ENCODE data around the gene MOK.
"Not testable (repeated sequence)": the region's sequence is repeated elsewhere in the genome, so short reads cannot be mapped to it uniquely, and the experiment has no call there.

The MOK gene

DNA sequence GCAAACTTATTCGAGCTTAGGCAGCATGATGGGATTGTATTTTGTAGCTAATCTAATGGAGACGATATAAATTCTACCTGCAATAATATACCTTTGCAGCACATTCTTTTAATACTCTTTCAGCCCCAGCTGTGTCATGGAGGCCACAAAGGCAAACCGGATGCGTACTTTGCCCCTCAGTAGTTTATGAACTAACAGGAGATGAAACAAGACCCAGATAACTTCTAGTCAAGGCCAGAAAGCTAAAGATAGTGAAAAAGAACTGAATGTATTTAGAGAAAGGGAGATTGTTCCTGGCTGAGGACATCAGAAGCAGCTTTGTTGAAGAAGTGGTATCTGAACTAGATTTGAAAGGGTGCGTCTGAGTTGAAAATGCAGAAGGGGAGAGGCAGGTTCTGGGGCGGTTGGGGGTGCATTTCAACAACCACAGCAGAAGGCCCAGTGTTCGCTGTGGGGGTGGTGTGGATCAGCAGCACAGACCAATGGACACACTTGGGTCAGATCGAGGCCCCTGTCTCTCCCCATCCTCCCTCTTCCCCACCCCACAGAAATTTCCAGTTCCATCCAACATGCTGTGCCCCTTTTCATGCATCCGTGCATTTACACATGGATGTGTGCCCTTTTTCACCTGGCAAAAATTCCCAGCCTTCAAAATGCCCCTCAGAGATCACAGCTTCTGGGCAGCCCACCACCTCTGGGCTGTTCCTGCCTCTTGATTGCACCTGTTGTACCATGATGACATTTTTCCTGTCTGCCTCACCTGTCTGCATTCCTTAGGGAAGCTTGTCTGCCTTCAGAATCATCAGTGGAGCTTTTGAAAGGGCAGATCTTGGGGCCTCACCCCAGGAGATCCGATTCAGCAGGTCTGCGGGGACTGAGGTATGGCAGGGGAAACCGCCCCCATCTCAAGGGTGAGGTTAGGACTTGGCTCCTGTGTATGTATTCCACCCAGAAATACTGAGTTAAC is 16.8 kb upstream of the MOK start:
- DNase-seq (ENCODE audit: low spot score), result no peak

DNA sequence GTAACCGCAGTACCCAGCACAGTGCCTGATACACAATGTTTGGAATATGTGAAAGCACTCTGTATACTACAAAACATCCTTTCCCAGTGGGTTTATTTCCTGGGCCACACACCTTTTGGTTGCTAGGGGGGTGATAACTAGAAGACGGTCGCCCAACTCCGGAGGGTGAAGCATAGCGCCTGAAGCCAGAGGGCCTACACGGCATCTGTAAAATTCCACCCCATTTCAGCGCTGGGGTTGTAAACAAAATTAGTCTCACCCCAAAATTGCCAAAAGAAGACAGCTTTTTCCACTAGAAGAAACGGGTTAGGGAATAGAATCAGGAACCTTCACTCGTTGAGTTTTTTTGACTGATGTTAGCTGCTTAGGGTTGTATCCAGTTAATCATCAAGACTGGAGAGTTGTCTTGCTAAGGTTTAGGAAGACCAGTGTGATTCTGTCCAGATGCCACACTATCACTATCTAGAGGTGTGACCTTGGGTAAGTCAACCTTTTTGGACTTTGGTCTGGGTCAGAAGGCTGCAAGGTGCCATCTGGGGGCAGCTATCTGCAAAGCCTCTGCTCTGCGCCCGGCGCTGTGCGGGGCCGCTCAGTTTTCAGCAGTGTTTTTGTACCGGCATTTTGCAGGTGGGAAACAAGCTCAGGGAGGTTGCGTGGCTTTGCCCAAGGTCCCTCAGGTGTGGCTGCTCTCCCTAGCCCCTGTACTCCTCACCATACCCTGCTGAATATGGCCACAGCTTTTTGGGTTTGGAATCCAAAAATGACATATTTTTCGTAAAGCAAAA is 15.9 kb upstream of the MOK start:
- DNase-seq (ENCODE audit: low spot score), result no peak

DNA sequence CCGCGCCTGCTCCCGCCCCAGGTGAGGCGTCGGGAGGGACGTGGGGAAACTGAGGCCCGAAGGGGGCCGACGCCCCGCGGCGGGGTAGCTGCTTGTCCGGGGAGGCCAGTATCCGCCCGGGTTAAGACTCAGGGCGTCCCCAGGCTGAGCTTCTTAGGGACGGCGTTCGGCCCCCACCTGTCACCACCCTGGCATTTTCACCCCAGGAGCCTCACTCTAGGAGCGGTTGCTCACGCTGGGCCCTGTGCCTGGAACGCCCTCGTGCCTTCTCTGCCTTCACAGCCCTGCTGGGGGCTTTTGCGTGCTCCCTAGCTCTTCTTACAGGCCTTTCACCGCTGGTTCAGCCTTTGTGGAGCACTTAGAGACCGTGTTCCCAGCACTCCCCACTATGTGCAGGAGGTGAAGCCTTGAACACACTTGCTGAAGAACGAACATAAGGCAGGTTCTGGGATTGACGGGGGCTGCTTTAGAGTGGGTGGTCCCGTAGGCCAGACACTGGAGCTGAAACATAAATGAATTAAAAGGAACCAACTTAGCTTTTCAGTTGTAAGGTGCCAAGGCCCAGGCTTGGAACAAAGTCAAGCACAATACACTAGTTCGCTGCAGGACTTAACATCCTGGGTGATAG is 15.2 kb upstream of the MOK start:
- DNase-seq (ENCODE audit: low spot score), result peak; percentile 56

DNA sequence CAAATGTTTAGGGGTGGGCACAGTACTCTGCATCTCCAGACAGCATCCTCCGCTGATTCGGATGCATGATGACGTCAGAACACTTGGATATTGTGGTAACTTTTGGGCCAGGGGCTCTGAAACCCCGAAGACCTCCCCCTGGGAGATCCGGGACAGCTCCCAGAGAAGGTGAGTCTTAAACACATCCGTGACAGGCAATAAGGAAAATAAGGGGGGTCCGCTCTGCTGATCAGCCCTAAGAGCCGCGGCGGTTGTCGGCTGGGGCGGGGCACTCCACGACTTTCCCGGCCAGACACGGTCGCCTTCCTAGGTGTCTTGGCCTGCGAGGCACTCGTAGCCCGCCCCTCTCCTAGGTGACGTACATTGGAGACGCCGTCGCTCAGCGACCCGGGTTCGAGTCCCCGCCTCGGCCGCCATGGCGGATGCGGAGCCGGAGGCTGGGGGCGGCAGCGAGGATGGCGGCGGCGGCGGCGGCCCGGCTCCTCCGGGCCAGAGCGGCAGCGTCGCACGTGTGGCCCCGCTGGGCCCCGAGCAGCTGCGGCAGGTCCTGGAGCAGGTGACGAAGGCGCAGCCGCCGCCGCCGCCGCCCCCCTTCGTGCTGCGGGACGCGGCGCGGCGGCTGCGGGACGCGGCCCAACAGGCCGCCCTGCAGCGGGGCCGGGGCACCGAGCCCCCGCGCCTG is 14.5 kb upstream of the MOK start, which contains the start of gene ZNF839:
TSS of gene ZNF839 (plus strand) at position 396 of the 682 bp plus-strand sequence. CDS start at position 416, 20 bp downstream.
- peak; percentile 94 for DNase-seq (ENCODE audit: low spot score)

DNA sequence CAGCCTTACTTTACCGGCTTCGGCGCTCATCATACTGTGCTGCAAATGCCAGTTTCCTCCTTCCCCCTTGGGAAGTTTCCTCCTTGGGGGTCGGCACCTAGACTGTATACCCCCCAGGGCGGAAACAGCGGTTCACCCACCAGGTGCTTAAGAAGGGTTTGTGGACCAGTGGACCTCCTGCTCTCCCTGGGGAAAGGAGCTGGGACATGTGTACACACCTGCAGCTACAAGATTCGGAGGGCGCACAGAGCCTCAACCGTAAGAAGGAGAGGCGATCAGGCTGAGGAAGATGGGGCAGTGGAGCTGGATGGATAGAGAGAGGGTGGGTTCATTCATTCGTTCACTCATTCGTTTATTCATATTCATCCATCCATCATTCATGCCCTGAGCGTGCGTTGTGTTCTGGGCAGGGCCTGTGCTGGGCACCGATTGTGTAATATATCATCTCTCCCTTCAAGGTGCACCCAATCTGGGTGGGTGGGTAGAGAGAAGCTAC is 13.9 kb upstream of the MOK start:
- no peak for DNase-seq (ENCODE audit: low spot score)

DNA sequence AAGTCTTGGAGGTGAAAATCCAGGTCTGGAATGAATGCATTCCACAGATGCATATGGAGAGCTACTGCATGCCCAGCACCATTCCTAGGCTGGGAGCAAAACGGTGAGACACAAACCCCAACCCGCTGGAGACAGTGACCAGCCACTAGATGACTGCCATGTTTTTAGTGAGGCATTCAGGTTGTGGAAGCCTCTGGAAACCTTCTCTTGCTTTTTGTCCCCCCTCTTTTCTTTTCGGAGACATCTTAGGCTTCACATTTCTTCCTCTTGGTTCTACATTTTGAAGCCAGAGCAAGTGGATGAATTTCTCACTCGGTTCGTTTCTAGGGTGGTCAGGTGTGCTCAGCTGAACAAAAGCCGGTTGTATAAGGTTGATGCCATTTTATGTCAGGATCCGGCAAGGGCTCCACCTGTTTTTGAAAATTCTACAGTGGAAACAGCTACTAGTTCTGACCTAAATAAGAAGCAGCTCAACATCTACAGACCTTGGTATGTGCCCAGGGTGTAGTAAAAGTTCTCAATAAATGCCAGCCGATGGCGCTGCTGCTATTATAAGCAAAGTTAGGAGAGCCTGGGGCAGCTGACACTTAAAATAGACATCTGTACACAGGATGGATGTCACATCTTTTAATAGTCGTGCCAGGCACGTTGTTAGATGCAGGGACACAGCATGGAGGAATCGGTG is 12.7 kb upstream of the MOK start:
- peak; percentile 79 for DNase-seq (ENCODE audit: low spot score)

DNA sequence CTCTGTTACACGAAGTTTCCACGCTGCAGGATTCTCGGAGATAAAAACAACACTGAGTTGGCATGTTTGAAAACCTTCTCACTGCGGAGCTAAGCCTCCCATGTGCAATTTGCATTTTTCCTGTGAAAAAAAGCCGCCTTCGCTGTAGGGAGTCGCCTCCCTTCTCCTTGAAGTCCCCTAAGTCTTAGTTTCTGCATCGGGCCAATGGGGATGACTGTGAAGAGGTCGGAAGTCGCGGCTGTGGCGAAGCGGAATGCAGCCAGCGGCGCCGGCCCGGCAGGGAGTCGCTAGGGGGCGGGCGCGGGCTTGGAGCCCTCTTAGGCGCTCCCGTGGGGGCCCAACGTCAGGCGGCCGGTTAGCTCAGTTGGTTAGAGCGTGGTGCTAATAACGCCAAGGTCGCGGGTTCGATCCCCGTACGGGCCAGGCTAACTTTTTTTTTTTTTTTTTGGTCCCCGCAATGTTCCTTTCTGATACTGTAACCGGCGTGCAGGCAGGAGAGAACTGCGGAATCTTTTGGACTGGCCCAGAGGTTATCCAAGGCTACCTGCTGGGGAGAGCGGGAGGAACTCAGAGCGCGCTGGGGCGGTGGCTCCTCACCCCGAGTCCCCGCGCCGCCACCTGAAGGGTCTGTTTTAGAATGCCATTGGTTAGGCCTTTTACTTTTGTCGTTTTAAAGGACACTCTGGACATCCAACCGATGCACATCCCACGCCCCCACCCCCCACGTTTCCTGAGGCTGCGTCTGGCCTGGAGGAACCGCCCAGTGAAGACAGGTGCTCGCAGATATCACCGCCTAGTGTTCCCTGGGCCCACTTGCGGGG is 12.0 kb upstream of the MOK start:
- DNase-seq (ENCODE audit: low spot score), result peak; percentile 92

DNA sequence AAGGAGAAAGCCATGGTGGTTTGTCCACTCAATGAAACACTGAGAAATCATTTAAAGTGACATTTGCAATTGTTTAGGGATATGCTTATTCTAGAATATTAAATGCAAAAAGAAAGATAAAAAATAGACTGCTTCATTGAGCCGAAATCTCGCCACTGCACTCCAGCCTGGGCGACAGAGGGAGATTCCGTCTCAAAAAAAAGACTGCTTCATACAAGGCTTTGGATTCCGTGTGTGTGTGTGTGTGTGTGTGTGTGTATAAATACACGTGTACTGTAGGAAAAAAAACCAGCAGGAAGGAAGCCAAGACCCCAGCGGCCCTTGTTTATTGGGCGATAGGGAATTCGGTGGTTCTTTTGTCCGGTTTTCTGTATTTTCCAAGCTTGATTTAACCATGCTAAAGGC is 11.4 kb upstream of the MOK start:
- DNase-seq (ENCODE audit: low spot score), result no peak

DNA sequence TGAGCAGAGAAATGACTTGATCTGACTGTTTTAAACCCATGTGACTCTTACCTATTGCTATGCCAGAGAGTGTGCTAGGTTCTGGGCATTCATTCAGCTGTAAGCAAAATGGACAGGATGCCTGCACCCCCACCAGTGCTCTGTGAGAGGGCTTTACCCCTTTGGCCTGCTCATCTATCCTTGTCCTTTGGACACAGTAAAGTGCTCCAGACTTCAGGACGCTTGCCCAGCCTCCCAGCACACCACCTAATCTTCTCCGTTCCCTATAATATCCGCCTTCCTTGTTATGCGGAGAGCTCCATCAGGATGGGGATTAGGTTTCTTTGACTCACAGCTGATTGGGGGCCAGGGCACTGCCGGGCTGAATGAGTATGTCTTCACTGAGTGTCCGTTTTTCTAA is 10.2 kb upstream of the MOK start:
- DNase-seq (ENCODE audit: low spot score), result peak; percentile 54

DNA sequence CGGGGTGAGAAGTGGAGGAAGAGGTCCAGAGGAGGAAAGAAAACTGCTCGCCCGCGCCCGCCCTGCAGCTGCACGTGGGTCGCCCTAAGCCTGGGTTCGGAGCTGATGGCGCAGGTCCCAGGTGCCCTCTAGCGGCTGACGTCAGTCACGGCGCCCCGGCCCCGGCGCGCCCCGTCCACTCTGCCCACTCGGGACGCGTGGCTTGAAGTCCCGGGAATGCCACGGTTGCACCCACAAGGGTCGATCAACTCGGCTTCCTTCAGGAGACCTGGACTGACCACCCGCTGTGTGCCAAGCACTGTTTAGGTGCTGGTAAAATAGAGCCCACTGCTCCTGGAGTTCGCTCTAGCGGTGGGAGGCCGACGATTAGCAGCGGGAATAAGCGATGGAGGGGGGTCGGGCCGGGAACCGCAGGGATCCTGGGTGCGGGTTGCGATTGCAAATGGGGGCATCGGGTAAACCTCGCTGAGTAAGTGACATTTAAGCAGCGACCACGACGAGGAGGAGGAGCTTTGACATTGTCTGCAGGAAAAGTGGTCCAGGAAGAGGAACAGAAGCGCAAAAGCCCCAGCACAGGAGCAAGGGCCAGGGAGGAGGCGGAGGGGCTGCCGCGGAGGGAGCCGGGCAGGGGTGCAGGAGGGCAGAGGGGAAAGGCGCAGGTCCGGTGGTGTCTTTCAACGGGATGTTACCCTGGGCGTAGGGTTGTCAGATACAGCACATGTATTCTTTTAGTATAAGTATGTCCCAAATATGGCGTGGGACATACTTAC is 9.5 kb upstream of the MOK start:
- peak; percentile 87 for DNase-seq (ENCODE audit: low spot score)

DNA sequence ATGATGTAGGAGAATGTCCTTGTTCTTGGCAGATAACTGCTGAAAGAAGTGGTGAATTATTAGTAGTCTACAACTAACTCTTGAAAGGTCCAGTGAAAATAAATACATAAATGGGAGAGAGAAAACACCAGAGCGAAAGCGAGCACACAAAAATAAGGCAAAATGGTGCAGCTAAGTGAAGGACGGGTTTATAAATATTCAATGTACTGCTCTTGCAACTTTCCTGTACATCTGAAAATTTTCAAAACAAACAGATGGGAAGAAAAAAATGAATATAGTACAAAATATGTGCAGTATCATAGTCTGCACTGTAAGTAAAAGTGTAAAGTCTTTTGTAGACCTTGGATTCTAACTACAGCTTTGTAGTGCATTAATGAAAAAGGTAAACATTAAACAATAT is 1.3 kb downstream of the MOK start:
- no peak for DNase-seq (ENCODE audit: low spot score)

DNA sequence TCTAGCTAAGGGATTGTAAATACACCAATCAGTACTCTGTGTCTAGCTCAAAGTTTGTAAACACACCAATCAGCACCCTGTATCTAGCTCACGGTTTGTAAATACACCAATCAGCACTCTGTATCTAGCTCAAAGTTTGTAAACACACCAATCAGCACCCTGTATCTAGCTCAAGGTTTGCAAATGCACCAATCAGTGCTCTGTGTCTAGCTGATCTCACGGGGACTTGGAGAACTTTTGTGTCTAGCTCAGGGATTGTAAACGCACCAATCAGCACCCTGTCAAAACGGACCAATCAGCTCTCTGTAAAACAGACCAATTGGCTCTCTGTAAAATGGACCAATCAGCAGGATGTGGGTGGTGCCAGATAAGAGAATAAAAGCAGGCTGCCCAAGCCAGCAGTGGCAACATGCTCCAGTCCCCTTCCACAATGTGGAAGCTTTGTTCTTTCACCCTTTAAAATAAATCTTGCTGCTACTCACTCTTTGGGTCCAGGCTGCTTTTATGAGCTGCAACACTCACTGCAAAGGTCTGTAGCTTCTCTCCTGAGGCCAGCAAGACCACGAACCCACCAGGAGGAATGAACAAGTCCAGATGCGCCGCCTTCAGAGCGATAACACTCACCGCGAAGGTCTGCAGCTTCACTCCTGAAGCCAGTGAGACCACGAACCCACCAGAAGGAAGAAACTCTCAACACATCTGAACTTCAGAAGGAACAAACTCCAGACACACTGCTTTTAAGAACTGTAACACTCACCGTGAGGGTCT is 6.5 kb downstream of the MOK start:
- DNase-seq (ENCODE audit: low spot score), result not testable (repeated sequence)

DNA sequence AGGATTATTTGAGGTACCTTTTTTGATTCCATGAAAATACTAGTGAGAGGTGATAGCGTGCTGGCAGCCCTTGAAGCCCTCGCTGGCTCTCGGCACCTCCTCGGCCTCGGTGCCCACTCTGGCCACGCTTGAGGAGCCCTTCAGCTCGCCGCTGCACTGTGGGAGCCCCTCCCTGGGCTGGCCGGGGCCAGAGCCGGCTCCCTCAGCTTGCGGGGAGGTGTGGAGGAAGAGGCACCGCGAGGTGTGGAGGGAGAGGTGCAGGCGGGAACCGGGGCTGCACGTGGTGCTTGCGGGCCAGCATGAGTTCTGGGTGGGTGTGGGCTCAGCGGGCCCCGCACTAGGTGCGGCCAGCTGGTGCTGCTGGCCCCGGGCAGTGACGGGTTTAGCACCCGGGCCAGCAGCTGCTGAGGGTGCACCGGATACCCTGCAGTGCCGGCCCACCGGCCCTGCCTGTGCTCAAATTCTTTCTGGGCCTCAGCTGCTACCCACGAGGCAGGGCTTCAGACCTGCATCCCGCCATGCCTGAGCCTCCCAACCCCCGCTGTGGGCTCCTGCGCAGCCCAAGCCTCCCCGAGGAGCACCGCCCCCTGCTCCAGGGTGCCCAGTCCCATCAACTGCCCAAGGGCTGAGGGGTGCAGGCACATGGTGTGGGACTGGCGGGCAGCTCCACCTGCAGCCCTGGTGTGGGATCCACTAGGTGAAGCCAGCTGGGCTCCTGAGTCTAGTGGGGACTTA is 7.4 kb downstream of the MOK start:
- DNase-seq (ENCODE audit: low spot score), result no peak

DNA sequence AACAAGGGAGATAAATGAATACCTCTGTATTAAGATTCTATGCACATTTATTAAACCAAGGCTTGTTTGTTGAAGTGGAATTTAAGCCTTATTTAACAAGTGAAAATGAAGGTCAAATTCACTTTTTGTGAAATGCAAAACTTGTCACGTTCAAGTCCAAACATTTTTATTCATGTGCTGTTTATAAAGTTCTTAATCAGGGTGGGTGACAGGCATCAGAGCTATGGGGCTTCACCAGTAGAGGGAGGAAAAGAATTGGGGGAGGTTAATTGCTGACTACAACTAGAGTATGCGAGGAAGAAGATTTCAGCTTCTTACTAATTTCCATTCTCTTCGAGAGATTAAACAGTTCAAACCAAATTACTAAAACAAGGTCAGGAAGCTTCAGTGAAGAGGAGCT is 9.7 kb downstream of the MOK start:
- no peak for DNase-seq (ENCODE audit: low spot score)

DNA sequence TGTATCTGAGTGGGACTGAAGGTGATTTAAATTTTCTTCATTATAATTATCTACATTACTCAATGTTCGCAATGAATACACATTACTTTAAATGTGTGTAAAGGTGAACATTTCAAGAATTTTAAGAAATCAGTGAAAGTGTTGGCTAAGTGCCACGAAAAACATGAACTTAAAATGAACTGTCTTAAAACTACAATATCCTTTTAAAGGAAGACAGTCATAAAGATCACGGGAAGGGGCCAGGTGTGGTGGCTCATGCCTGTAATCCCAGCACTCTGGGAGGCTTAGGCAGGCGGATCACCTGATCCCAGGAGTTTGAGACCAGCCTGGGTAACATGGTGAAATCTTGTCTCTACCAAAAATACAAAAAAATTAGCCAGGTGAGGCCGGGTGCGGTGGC is 11.2 kb downstream of the MOK start:
- no peak for DNase-seq (ENCODE audit: low spot score)

DNA sequence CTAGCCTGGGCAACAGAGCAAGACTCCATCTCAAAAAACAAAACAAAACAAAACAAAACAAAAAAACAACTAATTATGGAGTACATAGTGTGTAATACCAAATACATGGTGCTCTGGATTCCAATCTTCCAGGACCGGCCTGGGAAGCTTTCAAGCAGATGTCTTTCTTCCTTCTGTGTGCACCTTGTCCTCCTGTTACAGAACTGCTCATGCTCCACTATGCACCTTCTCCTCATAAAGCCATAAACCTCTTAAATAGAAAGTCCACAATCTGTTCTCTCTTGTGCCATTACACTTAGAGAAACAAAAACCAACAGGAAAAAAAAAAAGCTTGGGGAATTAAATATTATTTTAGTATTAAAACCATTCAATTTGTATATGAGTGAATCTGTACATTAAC is 12.5 kb downstream of the MOK start:
- no peak for DNase-seq (ENCODE audit: low spot score)

DNA sequence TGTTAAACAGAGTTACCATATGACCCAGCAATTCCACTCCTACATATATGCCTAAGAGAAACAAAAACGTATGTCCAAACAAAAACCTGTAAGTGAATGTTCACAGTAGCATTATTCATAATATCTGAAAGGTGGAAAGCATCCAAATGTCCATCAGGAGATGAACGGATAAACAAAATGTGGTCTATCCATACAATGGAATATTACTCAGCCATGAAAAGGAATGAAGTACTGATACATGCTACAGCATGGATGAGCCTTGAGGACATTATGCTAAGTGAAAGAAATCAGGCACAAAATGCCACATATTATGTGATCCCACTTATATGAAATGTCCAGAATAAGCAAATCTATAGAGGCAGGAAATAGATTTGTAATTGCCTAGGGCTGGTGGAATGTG is 16.8 kb downstream of the MOK start:
- no peak for DNase-seq (ENCODE audit: low spot score)

DNA sequence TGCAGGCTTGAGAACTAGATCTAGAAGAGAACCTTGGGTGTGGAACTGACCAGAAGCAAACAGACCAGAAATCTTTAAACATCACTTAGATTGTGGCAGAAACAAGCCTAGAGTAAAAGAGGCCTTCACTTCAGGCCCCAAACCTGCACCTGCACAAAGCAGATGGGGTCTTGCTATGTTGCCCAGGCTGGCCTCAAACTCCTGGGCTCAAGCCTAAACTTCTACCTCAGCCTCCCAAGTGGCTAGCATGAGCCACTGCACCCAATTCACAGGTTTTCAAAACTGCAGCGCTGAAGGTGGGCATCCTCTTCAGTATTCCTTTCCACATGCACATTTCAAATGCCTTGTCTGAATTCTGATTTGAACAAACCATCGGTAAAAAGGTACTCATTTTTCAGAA is 19.9 kb downstream of the MOK start:
- DNase-seq (ENCODE audit: low spot score), result no peak

Data from RKO (cell line).